Transverse colon (tissue), 4 donors: ENCODE results near the gene HDHD5. TPM values are rescaled to one million over a fixed set of nuclear protein-coding genes. Genes with fewer than 3 reads are reported as not detected.

Source experiments
- DNase-seq: peaks from one replicate; pipeline ENCODE4 v3.0.0-alpha.2; 2019
- H3K27ac ChIP-seq, 4 donors: fragments of 200-600 bp; sonication (generic); 2 replicates each; pipeline ENCODE4 v1.5.1; 2016 to 2018; ENCODE audit warnings: inconsistent platforms in 4 of 4
- H3K27me3 ChIP-seq: fragments of 200-600 bp; sonication (generic); 2 replicates; pipeline ENCODE4 v1.5.1; 2017; ENCODE audit warnings: inconsistent platforms
- H3K36me3 ChIP-seq, 4 donors: fragments of 200-600 bp; sonication (generic); 2 replicates each; pipeline ENCODE4 v1.5.1; 2017 to 2019; ENCODE audit warnings: inconsistent platforms in 4 of 4
- H3K4me1 ChIP-seq, 4 donors: fragments of 200-600 bp; sonication (generic); 2 replicates each; pipeline ENCODE4 v1.5.1; 2017 to 2020; ENCODE audit warnings: inconsistent platforms in 4 of 4
- H3K4me3 ChIP-seq, 4 donors: fragments of 200-600 bp; sonication (generic); 1 replicate in 1 of 4; 2 replicates in 3 of 4; pipeline versions ENCODE4 v1.5.1 to v1.6.1; 2017 to 2019; ENCODE audit warnings: inconsistent platforms in 4 of 4
- H3K9me3 ChIP-seq, 2 donors: fragments of 200-600 bp; sonication (generic); 2 replicates each; pipeline ENCODE4 v1.5.1; 2017 to 2019; ENCODE audit warnings: inconsistent platforms in 2 of 2
- EP300 ChIP-seq: sonication (generic); formaldehyde crosslinking; IDR thresholded peaks from one replicate; pipeline ENCODE4 v1.6.1; 2017; ENCODE audit warnings: antibody characterized with exemption, low read depth
- POLR2A ChIP-seq: fragments of 450-650 bp; IDR thresholded peaks from one replicate; pipeline ENCODE4 v1.6.1; 2016; ENCODE audit warnings: antibody characterized with exemption, mild to moderate bottlenecking, moderate library complexity
- POLR2AphosphoS5 ChIP-seq, 3 donors: sonication (generic); formaldehyde crosslinking; IDR thresholded peaks; one replicate each; pipeline ENCODE4 v1.6.1; 2016; ENCODE audit warnings: antibody characterized with exemption in 3 of 3
- WGBS, 2 donors: methylation state at CpG; one replicate each; pipeline ENCODE4 v1.1.5; 2018; ENCODE audit warnings: low coverage in 1 of 2; 5-methylcytosine and 5-hydroxymethylcytosine counted together
- in situ Hi-C, 4 donors: fragments of 200-750 bp; cut with MboI; loops; one replicate each; pipeline versions ENCODE4 v1.15.0 to v1.15.1; 2017; ENCODE audit warnings: low sequenced_read_pairs in 3 of 4, low pct_ligation_motif_present in 1 of 4, low pct_unique_long_range_greater_than_20kb in 1 of 4
- intact Hi-C: fragments of 100-400 bp; cut with DNase I; formaldehyde crosslinking; loops from one replicate; pipeline ENCODE4 v1.15.1; 2023; ENCODE audit warnings: low total_unique reads
- total RNA-seq, 4 donors: library from RNA; depleted of rRNA; stranded (reverse); fragments of >200 nt; gene quantifications; one replicate each; pipeline ENCODE4 v1.1.0, GENCODE V29; 2016
- TF ChIP-seq, protein P1 (sequence below), 5 experiments: fragments of 200-600 bp in 3 of 5; fragments of 450-650 bp in 2 of 5; sonication (generic) in 3 of 5; IDR thresholded peaks; 1 replicate in 2 of 5; 2 replicates in 3 of 5; pipeline ENCODE4 v1.5.1; 2016 to 2017; ENCODE audit warnings: antibody characterized with exemption in 5 of 5, inconsistent platforms in 3 of 5, mild to moderate bottlenecking in 2 of 5, moderate library complexity in 1 of 5

The HDHD5 gene
- total RNA-seq, 4 donors from 2014 or later = 24.7 to 51.9 (median 42.3) TPM

DNA sequence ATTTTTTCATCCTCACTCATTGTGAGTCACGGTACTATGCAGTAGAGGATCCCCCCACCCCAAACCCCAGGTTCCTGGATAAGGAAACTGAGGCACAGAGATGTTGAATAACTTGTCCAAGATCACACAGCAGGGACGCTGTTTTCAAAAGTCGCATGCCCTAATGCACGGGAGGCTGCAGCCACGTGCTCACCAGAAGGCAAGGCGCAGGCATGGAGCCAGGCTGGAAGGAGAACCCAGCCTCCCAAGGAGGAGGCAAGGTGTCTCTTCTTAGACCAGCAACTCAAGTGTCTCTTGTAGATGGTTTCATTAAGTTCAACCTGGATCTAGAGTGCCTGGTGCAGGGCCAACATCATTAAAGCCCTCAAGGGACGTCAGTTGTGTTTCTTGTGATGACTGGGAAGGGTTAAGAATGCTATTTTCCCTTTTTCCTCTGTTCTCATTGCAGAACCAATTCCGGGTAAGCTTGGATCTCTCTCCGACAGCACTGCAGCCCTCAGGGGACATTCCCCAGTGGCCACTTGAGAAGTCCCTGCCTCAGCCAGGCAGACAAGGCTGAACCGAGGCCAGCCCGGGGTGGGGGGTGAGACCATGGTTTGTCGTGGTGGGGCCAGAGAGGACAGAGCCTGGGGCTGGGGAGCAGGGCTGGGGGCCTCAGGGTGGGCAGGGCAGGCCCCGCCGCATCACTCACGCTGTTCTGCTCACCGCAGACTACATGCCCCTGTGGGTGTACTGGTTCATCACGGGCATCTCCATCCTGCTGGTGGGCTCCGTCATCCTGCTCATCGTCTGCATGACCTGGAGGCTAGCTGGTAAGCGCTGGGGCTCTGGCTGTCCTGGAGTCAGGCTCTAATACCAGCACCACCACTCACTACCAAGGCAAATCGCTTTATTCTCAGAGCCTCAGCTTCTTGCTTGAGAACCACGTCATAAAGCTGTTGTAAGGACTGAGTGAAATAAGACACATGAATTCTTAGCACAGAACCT lies 53.6 kb downstream of the HDHD5 start:
- no peaks in the 10 kb centered on the region for H3K27me3 ChIP-seq
- no peaks in the 10 kb centered on the region for H3K9me3 ChIP-seq
- WGBS, 2 donors = 69 to 86% methylated on average over 4 to 22 of the region's 22 CpGs
- no peak for DNase-seq
- H3K36me3 ChIP-seq = peaks cover 0 to 49% (median 19%) of the 10 kb centered on the region in 4 donors
- H3K4me3 ChIP-seq = no peak overlapping the region
- in situ Hi-C loops (no loop called here), intact Hi-C loops (no loop called here)
- no peaks in the 10 kb centered on the region for H3K4me1 ChIP-seq
- H3K27ac ChIP-seq = no peak overlapping the region
- TF ChIP-seq POLR2AphosphoS5 (IDR thresholded peaks at IDR 0.05) = no peak
- no peak for TF ChIP-seq EP300
- TF ChIP-seq, protein P1, sequence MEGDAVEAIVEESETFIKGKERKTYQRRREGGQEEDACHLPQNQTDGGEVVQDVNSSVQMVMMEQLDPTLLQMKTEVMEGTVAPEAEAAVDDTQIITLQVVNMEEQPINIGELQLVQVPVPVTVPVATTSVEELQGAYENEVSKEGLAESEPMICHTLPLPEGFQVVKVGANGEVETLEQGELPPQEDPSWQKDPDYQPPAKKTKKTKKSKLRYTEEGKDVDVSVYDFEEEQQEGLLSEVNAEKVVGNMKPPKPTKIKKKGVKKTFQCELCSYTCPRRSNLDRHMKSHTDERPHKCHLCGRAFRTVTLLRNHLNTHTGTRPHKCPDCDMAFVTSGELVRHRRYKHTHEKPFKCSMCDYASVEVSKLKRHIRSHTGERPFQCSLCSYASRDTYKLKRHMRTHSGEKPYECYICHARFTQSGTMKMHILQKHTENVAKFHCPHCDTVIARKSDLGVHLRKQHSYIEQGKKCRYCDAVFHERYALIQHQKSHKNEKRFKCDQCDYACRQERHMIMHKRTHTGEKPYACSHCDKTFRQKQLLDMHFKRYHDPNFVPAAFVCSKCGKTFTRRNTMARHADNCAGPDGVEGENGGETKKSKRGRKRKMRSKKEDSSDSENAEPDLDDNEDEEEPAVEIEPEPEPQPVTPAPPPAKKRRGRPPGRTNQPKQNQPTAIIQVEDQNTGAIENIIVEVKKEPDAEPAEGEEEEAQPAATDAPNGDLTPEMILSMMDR (IDR thresholded peaks at IDR 0.05) = no peak
- no peak for TF ChIP-seq POLR2A

DNA sequence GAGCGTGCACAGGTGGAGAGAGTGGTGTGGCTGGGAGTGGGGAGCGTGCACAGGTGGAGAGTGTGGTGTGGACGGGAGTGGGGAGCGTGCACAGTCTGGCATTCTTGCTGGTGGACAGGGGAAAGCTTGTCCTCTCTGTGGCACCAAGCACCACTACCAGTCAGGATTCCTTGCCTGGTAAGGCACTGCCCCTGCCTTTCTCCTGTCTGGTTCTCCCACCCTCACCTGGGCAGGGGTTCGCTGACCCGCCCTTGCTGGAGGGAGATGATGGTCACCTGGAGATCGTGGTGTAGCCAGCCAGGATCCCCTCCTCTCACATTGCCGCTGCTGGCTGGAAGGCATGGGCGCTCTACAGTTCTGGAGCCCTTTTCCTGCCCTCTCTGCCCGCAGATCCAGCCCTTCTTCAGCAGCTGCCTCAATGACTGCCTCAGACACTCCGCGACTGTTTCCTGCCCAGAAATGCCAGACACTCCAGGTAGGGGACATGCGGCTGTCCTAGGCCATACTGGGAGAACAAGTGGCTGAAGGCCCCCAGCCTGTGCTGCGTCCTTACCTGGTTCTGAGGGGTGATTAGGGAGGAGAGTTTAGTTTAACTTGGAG lies 54.6 kb downstream of the HDHD5 start:
- Histone ChIP-seq H3K36me3 (peaks cover 0 to 48% (median 20%) of the 10 kb centered on the region in 4 donors), H3K9me3 (no peaks in the 10 kb centered on the region), H3K27me3 (no peaks in the 10 kb centered on the region), H3K27ac (no peak overlapping the region), H3K4me3 (no peak overlapping the region), H3K4me1 (no peaks in the 10 kb centered on the region)
- WGBS, 2 donors = 86 to 93% methylated on average over 5 to 14 of the region's 14 CpGs
- intact Hi-C loops (no loop called here), in situ Hi-C loops (no loop called here)
- DNase-seq = no peak
- TF ChIP-seq EP300 (no peak), POLR2AphosphoS5 (IDR thresholded peaks at IDR 0.05) (no peak), POLR2A (no peak)
- TF ChIP-seq, protein P1 (IDR thresholded peaks at IDR 0.05) = no peak

DNA sequence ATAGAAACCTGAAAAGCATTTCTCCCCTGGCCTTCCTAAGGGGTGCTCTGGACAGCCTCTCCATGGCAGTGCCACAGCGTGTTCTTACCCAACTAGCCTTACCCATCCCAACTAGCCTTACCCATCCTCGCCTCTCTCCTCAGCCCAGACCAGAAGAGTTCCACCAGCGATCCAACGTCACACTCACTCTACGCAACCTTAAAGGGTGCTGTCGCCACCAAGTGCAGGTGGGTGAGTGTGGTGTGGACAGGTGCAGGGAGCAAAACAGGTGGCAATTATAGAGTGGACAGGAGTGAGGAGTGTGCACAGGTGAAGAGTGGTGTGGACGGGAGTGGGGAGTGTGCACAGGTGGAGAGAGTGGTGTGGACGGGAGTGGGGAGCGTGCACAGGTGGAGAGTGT lies 55.7 kb downstream of the HDHD5 start:
- WGBS, 2 donors = 92 to 95% methylated on average over 7 to 9 of the region's 9 CpGs
- no peak overlapping the region for H3K4me3 ChIP-seq
- no peaks in the 10 kb centered on the region for H3K4me1 ChIP-seq
- no peaks in the 10 kb centered on the region for H3K9me3 ChIP-seq
- TF ChIP-seq POLR2AphosphoS5 (IDR thresholded peaks at IDR 0.05) (no peak), EP300 (no peak), POLR2A (no peak)
- TF ChIP-seq, protein P1 (IDR thresholded peaks at IDR 0.05) = no peak
- DNase-seq = no peak
- peaks cover 0 to 39% (median 15%) of the 10 kb centered on the region in 4 donors for H3K36me3 ChIP-seq
- no peak overlapping the region for H3K27ac ChIP-seq
- in situ Hi-C loops = no loop called here
- intact Hi-C loops = no loop called here
- no peaks in the 10 kb centered on the region for H3K27me3 ChIP-seq

DNA sequence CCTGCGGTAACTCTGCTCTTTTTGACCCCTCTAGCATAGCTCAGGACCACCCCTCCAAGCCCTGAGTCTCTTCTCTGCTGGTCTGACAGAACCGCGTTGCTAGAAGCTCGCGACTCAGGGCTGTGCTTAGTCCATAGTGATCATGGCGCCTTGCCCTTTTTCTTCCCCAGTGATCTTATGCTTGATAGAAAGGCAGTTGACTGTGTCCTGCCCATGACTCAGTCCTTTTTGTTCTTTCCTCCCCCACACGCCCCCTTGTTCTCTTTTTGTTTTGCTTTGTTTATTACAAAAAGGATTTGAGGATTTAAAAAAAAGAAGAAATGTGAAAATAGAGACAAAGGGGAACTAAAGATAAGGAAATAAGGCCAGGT lies 56.8 kb downstream of the HDHD5 start:
- 71 to 90% methylated on average over 1 to 7 of the region's 7 CpGs for WGBS, 2 donors
- TF ChIP-seq POLR2AphosphoS5 (IDR thresholded peaks at IDR 0.05) = no peak
- TF ChIP-seq, protein P1 (IDR thresholded peaks at IDR 0.05) = no peak
- TF ChIP-seq POLR2A = no peak
- no peak for TF ChIP-seq EP300
- H3K36me3 ChIP-seq = peaks cover 0 to 36% (median 13%) of the 10 kb centered on the region in 4 donors
- DNase-seq = no peak
- in situ Hi-C loops (no loop called here), intact Hi-C loops (no loop called here)
- H3K9me3 ChIP-seq = no peaks in the 10 kb centered on the region
- H3K27ac ChIP-seq = no peak overlapping the region
- H3K4me3 ChIP-seq = no peak overlapping the region
- H3K4me1 ChIP-seq = no peaks in the 10 kb centered on the region
- no peaks in the 10 kb centered on the region for H3K27me3 ChIP-seq
